B cell (primary cell): ENCODE results near the gene KRT6C. TPM values are rescaled to one million over a fixed set of nuclear protein-coding genes. Genes with fewer than 3 reads are reported as not detected.

Experiments used
- ATAC-seq: fragments of 200-7000 bp; cut with Tn5 transposase; one replicate; pipeline ENCODE4 v1.10.0; 2021; ENCODE audit warnings: low read depth, mild to moderate bottlenecking, moderate number of reproducible peaks, moderate library complexity
- CTCF ChIA-PET: fragments of 350-600 bp; sonication (Branson Sonifier 250); formaldehyde crosslinking; loops from one replicate; lab custom pipeline; 2021; ENCODE audit warnings: antibody characterized with exemption, inconsistent platforms; lab: Charles Lee
- POLR2A ChIA-PET: fragments of 350-600 bp; sonication (Branson Sonifier 250); formaldehyde crosslinking; loops from one replicate; lab custom pipeline; 2021; ENCODE audit warnings: antibody characterized with exemption; lab: Charles Lee
- DNase-seq: peaks from one replicate; pipeline ENCODE4 v3.0.0; 2013
- H2AFZ ChIP-seq: 2 replicates; pipeline ENCODE4 v1.6.1; 2012; ENCODE audit warnings: mild to moderate bottlenecking, low read depth, low read length; ENCODE audit not compliant: insufficient read depth, poor library complexity, severe bottlenecking
- H3K27ac ChIP-seq, 2 donors: 1 replicate in 1 of 2; 2 replicates in 1 of 2; pipeline ENCODE4 v1.5.1; 2012 to 2013; ENCODE audit warnings: low read length in 2 of 2, mild to moderate bottlenecking in 2 of 2, moderate library complexity in 1 of 2
- H3K27me3 ChIP-seq, 4 experiments: fragments of 200-600 bp in 1 of 4; sonication (generic) in 1 of 4; replicated peaks in 1 of 4; 1 replicate in 2 of 4; 2 replicates in 2 of 4; pipeline versions ENCODE4 v1.6.1 to v1.7.0; 2013 to 2016; ENCODE audit warnings: low read length in 3 of 4, mild to moderate bottlenecking in 2 of 4, mixed read lengths in 1 of 4, moderate library complexity in 1 of 4; ENCODE audit not compliant: insufficient read depth in 4 of 4, control insufficient read depth in 3 of 4; ENCODE audit errors: control extremely low read depth in 1 of 4
- H3K36me3 ChIP-seq, 2 experiments: replicated peaks in 1 of 2; 1 replicate in 1 of 2; 2 replicates in 1 of 2; pipeline versions ENCODE4 v1.6.1 to v1.7.1; 2013; ENCODE audit warnings: low read length in 1 of 2; ENCODE audit not compliant: insufficient read depth in 2 of 2, control insufficient read depth in 1 of 2; ENCODE audit errors: control extremely low read depth in 1 of 2, extremely low read depth in 1 of 2
- H3K4me1 ChIP-seq, 2 donors: fragments of 200-600 bp in 1 of 2; sonication (generic) in 1 of 2; 1 replicate in 1 of 2; 2 replicates in 1 of 2; pipeline versions ENCODE4 v1.5.1 to v1.6.1; 2013 to 2017; ENCODE audit warnings: low read length in 2 of 2; ENCODE audit not compliant: control insufficient read depth in 2 of 2, insufficient read depth in 2 of 2
- H3K4me2 ChIP-seq: replicated peaks from 2 replicates; pipeline ENCODE3; 2012; ENCODE audit warnings: mild to moderate bottlenecking, low read depth, low read length; ENCODE audit not compliant: poor library complexity, severe bottlenecking
- H3K4me3 ChIP-seq, 5 experiments: fragments of 200-600 bp in 1 of 5; sonication (generic) in 1 of 5; 1 replicate in 3 of 5; 2 replicates in 2 of 5; pipeline versions ENCODE4 v1.5.1 to v1.7.0; 2011 to 2016; ENCODE audit warnings: low read length in 4 of 5, mild to moderate bottlenecking in 4 of 5, low read depth in 2 of 5, control low read depth in 1 of 5, moderate library complexity in 1 of 5; ENCODE audit not compliant: insufficient read depth in 1 of 5; ENCODE audit errors: control extremely low read depth in 1 of 5, extremely low read depth in 1 of 5
- H3K79me2 ChIP-seq: fragments of 200-600 bp; sonication (generic); one replicate; pipeline ENCODE4 v1.6.0; 2016; ENCODE audit warnings: low read length; ENCODE audit not compliant: control insufficient read depth, insufficient read depth
- H3K9ac ChIP-seq: fragments of 200-600 bp; sonication (generic); 2 replicates; pipeline ENCODE4 v1.6.1; 2017; ENCODE audit warnings: mild to moderate bottlenecking, low read length, moderate library complexity
- H3K9me3 ChIP-seq, 3 donors: one replicate each; pipeline versions ENCODE4 v1.6.1 to v1.7.1; 2013; ENCODE audit warnings: low read length in 2 of 3; ENCODE audit not compliant: control insufficient read depth in 2 of 3, insufficient read depth in 1 of 3; ENCODE audit errors: control extremely low read depth in 1 of 3
- H4K20me1 ChIP-seq: 2 replicates; pipeline ENCODE4 v1.6.0; 2012; ENCODE audit warnings: mild to moderate bottlenecking, low read length; ENCODE audit not compliant: insufficient read depth, control insufficient read depth, poor library complexity, severe bottlenecking
- H3K27ac Mint-ChIP-seq: one replicate; pipeline ENCODE4 v1.8.0; 2021; ENCODE audit warnings: mixed read lengths
- H3K27me3 Mint-ChIP-seq: one replicate; pipeline ENCODE4 v1.8.0; 2021; ENCODE audit warnings: mixed read lengths
- H3K4me1 Mint-ChIP-seq: one replicate; pipeline ENCODE4 v1.8.0; 2021; ENCODE audit warnings: mixed read lengths
- H3K4me3 Mint-ChIP-seq: one replicate; pipeline ENCODE4 v1.8.0; 2021; ENCODE audit warnings: mixed read lengths
- H3K9me3 Mint-ChIP-seq: one replicate; pipeline ENCODE4 v1.8.0; 2022; ENCODE audit warnings: mixed read lengths; ENCODE audit not compliant: insufficient read depth
- EZH2 ChIP-seq: IDR thresholded peaks from 2 replicates; pipeline ENCODE4 v1.6.1; 2012; ENCODE audit warnings: borderline replicate concordance, low read depth, mild to moderate bottlenecking, moderate library complexity, low read length; ENCODE audit not compliant: insufficient read depth, poor library complexity, severe bottlenecking
- WGBS: methylation state at CpG from one replicate; pipeline ENCODE4 v1.1.5; 2013; ENCODE audit warnings: missing lambda C conversion rate; ENCODE audit not compliant: insufficient coverage; 5-methylcytosine and 5-hydroxymethylcytosine counted together
- intact Hi-C: fragments of 100-400 bp; cut with micrococcal nuclease; formaldehyde crosslinking; loops from one replicate; pipeline ENCODE4 v1.10.0; 2022
- polyA plus RNA-seq: library from polyadenylated mRNA; depleted of rRNA; stranded (reverse); fragments of >200 nt; gene quantifications from 2 replicates; pipeline ENCODE4 v1.2.3, GENCODE V29; 2012
- total RNA-seq, 2 donors: library from RNA; stranded (reverse); fragments of 120-200 nt in 1 of 2; gene quantifications; 1 replicate in 1 of 2; 2 replicates in 1 of 2; pipeline versions ENCODE4 v1.2.3 to v1.2.4, GENCODE V29; 2013 to 2022
- TF ChIP-seq, protein P1 (sequence below): fragments of 200-600 bp; IDR thresholded peaks from one replicate; pipeline ENCODE4 v1.8.0; 2022; ENCODE audit warnings: antibody characterized with exemption, mild to moderate bottlenecking

KRT6C gene
- total and polyA plus RNA-seq, 2 donors (not counting 1 experiment from before 2014, with no cell fraction given) = not detected

- no peak overlapping the region for H3K9ac ChIP-seq
- Mint-ChIP-seq H3K27ac (no peak overlapping the region), H3K9me3 (no peaks in the 10 kb centered on the region), H3K4me3 (no peak overlapping the region), H3K4me1 (no peaks in the 10 kb centered on the region), H3K27me3 (peaks cover 18% of the 10 kb centered on the region)
- no peak overlapping the region for H3K4me3 ChIP-seq
- ChIA-PET CTCF (no interaction called here), POLR2A (no interaction called here)
- TF ChIP-seq EZH2 = no peak
- TF ChIP-seq, protein P1, sequence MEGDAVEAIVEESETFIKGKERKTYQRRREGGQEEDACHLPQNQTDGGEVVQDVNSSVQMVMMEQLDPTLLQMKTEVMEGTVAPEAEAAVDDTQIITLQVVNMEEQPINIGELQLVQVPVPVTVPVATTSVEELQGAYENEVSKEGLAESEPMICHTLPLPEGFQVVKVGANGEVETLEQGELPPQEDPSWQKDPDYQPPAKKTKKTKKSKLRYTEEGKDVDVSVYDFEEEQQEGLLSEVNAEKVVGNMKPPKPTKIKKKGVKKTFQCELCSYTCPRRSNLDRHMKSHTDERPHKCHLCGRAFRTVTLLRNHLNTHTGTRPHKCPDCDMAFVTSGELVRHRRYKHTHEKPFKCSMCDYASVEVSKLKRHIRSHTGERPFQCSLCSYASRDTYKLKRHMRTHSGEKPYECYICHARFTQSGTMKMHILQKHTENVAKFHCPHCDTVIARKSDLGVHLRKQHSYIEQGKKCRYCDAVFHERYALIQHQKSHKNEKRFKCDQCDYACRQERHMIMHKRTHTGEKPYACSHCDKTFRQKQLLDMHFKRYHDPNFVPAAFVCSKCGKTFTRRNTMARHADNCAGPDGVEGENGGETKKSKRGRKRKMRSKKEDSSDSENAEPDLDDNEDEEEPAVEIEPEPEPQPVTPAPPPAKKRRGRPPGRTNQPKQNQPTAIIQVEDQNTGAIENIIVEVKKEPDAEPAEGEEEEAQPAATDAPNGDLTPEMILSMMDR = no peak
- WGBS = 93% methylated on average over 13 of the region's 15 CpGs
- intact Hi-C loops = no loop called here
- H3K27ac ChIP-seq = no peak overlapping the region
- H4K20me1 ChIP-seq = no peaks in the 10 kb centered on the region
- no peaks in the 10 kb centered on the region for H3K79me2 ChIP-seq
- no peaks in the 10 kb centered on the region for H3K36me3 ChIP-seq
- ATAC-seq (no peak), DNase-seq (no peak)
- H3K9me3 ChIP-seq = peaks cover 0 to 15% (median 4%) of the 10 kb centered on the region in 3 donors
- no peak overlapping the region for H2AFZ ChIP-seq
- H3K27me3 ChIP-seq = no peaks in the 10 kb centered on the region
- H3K4me1 ChIP-seq = no peaks in the 10 kb centered on the region
- H3K4me2 ChIP-seq = no peak overlapping the region
Measured at GRCh38 chr12:52515927-52516831, 42.6 kb upstream of the KRT6C start.

- DNase-seq = no peak
- H3K36me3 ChIP-seq = no peaks in the 10 kb centered on the region
- ChIA-PET CTCF (no interaction called here), POLR2A (no interaction called here)
- no peak overlapping the region for H3K27ac Mint-ChIP-seq
- peaks cover 1 to 15% (median 11%) of the 10 kb centered on the region in 3 donors for H3K9me3 ChIP-seq
- H3K9me3 Mint-ChIP-seq = no peaks in the 10 kb centered on the region
- TF ChIP-seq EZH2 = no peak
- TF ChIP-seq, protein P1 = no peak
- H3K27me3 Mint-ChIP-seq = peaks cover 22% of the 10 kb centered on the region
- WGBS = no CpG with 5 or more reads among the region's 1 CpG
- no peak overlapping the region for H2AFZ ChIP-seq
- no peak overlapping the region for H3K9ac ChIP-seq
- no peaks in the 10 kb centered on the region for H3K27me3 ChIP-seq
- no peak overlapping the region for H3K4me3 Mint-ChIP-seq
- H3K4me3 ChIP-seq = no peak overlapping the region
- ATAC-seq = no peak
- no peak overlapping the region for H3K27ac ChIP-seq
- H3K4me1 Mint-ChIP-seq = no peaks in the 10 kb centered on the region
- intact Hi-C loops = no loop called here
- H3K79me2 ChIP-seq = no peaks in the 10 kb centered on the region
- H3K4me1 ChIP-seq = no peaks in the 10 kb centered on the region
- no peak overlapping the region for H3K4me2 ChIP-seq
- H4K20me1 ChIP-seq = no peaks in the 10 kb centered on the region
Measured at GRCh38 chr12:52515319-52515646, 41.7 kb upstream of the KRT6C start.
